ENCODE results near the gene SMC1A. TPM values are rescaled to one million over a fixed set of nuclear protein-coding genes. Genes with fewer than 3 reads are reported as not detected.
"Not testable (repeated sequence)": the region's sequence is repeated elsewhere in the genome, so short reads cannot be mapped to it uniquely, and the experiment has no call there.

The SMC1A gene
- total RNA-seq, 1 donor from 2014 or later = 52.5 TPM

DNA sequence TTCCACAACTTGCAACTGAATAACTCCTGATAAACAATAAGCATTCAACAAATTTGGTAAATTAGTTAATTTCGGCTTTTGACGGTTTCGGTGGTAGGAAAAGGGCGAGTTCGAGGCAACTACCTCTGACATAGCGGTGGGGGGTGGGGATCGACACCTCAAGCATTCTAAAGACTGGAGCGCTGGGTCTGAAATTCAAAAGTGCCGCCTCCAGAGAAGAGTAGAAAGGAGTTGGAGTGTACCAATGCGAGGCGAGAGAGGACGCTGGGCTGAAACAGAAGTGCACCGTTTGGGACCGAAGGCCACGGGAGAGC, 725 bp downstream of the SMC1A start:
- peak; percentile 13 for ATAC-seq

DNA sequence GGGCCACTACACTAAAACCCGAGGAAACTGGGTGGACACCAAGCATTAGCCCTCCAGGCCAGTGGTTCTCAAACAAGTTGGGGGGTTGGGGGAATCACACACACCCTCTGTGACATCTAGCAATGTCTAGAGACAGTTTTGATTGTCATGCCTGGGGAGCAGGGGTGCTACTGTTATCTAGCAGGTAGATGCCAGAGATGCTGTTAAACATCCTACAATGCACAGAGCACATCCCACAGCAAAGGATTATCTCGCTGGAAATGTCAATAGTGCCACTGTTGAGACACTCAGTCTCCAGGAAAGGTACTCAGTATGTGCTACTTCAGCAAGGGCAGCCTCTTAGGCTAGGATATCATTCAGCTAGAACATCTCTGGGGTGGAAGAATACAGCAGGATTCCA, 1.3 kb downstream of the SMC1A start:
- no peak for ATAC-seq

DNA sequence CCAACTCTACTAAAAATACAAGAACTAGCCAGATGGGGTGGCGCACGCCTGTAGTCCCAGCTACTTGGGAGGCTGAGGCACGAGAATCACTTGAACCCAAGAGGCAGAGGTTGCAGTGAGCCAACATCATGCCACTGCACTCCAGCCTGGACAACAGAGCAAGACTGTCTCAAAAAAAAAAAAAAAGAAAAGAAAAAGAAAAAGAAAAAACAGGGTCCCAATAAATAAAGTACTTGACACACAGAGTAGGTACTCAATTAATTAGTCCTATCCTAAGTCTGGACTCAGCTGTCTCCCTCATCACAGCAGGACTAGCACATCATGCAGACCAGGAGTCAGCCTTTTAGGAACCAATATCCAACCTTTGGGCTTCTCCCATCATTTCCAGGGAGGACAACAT, 2.1 kb downstream of the SMC1A start:
- not testable (repeated sequence) for ATAC-seq

DNA sequence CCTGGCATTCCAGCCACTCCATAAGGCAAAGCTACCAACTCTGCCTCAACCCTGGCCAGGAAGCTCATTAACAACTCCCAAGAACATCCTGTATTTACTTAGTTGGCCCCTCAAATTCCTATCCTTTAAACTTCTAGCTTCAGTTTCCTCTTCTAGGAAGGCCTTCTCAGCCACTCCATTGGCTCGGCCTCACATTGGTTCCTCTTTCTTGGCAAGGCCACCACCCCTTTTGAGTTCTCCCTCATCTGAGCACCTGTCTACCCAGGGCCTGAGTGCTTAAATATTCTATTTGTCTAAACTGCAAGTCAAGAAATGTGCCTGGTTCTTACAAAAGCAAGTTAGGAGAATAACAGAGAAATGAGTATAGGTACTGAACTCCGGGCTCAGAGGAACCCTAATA, 10.0 kb downstream of the SMC1A start:
- no peak for ATAC-seq

DNA sequence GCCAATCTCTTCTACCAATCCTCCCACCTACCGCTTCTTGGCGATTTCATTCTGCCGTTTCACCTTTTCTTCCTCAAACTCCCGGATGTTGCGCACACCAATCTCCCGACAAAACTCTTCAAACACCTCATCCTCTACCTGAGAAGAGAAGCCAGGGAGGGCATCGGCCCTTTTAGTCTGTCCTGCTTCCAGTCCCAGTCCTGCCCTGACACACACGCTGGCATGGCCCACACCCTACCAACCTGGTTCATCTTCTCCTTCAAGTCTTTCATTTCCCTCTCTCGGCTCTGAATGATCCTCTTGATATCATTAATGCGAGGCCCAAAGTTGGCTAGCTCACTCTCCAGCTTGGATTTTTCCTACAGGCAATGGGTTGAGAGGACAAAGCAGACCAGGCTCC, 18.9 kb downstream of the SMC1A start:
- no peak for ATAC-seq

DNA sequence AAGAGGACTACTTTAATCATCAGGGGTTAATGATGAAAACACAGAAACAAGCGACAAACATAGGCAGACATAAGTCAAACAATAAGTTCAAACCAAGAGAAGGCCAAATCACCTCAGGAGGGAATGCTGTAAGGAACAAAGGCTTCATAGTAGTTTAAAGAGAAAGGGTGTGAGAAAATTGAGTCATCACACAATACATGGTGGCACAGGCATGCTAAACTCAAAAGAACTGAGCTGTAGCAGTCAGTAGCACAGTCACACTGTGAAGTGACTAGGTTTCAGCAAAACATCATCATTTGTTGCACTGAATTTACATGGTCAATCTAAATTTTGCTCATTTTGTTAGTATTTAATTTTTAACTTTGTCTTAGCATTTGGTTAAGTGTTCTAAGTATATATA, 24.2 kb downstream of the SMC1A start:
- ATAC-seq = peak; percentile 78

DNA sequence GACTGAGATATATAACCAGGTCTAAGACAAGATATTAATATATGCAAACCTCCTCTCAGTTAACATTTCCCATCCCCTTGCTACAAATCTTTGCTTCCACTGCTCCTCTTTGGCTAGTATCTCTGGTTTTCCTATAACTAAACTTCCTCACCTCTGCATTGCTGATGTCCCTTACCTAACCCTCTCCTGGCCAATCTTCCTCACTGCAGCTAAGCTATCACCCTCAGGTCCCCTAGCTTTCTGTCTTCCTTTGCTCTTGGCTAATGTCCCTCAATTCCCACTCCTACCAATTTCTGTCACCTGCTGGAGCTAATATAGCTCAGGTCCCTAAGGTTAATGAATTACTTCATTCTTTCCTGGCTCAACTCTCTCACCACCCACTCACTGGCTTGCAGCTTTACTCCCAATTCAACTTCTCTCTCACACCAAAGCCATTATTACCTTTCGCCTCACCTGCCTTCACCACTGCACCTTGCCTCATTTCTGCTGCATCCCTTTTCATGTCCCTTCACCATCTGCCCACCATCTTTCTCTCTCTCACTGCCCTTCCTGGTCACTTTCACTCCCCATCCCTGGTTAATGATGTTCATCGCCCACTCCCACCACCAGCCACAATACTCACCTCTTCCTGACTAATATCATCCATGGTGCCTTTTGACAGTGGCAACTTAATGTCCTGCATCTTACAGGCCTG, 26.7 kb downstream of the SMC1A start:
- ATAC-seq = no peak

DNA sequence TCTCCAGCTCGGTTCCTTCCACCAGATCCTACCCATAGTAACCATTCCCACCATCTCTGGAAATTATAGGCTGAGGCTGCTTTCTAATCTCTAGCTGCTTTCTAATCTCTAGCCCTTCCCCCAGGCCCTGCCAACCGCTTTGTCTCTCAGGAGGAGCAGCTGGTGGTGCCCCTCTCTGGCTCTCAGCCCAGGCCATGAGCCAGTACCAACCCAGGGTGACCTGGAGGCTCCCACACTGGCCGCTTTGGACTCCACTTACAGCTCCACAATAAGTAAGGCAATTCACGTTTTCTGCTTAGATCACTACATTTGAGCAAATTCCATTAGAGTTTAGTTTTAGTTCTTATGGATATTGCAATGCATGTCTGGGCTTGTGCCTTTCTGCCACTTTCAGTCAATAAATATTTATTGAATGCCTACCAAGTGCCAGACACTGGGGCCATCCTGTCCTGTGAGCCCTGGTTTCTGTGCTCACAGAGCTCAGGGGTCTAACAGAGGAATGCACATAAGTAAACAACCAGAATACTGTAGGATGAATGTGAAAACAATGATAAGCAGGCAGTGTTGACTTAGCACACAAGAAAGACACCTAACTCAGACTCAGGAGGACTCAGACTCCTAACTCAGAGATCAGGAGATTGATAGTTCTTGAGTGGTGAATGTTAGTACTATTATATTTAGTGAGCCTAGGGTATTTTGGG, 38.9 kb downstream of the SMC1A start:
- no peak for ATAC-seq

DNA sequence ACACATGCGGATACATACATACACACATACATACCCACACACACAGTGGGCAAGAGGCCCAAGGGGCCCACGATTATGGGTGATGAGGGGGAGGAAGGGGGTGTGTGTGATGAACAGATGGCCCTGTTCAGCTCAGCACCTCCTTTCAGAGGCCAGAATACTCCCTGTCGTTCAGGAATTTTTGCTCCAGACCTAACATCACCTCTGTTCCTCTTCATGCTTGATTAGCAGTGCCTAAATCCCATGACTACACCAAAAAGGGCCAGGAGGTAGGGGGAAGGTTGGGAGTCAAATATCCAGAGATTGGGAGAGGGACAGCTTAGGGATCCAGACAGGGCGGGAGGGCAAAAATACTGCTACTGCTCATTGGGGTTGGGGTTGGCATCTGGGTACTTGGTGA, 42.7 kb downstream of the SMC1A start:
- no peak for ATAC-seq

DNA sequence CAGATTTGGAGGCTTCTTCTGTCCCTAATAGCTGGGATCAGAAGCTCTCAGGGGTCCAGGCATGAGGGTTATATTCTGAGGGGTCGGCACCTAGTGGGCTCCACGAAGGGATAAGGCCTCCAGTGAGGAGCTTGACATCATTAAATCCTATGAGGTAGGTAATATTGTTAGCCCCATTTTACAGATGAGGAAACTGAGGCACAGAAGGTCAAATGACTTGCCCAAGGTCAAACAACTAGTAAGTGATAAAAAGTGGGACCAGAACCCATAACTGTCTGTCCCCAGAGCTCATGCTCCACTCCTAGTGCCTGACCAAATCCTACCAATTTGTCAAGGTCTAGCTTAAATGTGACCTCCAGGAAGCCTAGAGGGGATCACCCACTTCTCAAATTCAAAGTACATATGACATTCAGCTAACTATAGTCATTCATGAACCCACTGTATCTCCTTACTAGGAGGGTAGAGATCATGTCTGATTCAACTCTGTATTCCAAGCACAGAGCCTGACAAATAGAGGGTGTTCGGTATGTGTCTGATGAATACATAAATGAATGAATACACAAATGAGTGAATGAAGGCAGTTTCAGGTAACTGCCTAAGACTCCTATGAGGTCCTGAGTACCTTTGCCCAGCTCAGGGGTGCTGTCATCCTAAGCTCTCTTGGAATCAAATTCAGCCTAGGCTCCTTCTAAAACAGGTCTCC, 43.3 kb downstream of the SMC1A start:
- no peak for ATAC-seq

DNA sequence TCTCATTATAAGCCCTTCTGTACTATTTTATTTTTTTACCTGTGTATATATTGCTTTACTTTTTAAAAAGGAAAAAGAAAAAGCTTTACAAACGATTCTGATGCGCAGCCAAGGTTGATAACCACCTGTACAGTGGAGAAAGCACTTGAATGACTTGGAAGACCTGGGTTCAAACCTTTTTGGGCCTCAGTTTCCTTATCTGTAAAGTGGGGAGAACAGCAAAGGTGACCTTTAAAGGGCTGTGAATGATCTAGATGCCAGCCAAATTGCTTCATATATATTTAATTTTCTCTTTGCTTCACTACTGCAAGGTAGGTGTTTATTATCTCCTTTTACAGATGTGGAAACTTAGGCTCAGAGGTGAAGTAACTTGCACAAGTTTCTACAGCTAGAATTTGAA, 45.0 kb downstream of the SMC1A start:
- ATAC-seq = no peak

DNA sequence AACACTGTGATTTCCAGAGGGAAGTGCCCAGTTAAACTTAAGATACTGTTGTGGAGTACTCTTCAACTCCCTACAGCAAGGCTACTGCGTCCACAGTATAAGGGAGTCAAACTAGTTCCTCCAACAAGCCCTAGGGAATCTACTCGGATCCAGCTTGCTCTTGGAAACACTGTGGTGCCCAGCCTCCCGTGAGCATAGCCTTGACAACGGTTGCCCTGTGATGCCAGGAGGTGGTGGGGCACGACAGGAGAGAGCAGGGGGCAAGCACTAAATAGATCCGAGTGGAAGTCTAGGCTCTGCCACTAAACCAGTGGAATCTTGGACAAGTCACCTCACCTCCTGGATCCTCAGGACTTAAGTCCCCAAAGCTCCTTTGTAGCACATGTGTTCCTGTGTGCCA, 45.6 kb downstream of the SMC1A start:
- no peak for ATAC-seq

DNA sequence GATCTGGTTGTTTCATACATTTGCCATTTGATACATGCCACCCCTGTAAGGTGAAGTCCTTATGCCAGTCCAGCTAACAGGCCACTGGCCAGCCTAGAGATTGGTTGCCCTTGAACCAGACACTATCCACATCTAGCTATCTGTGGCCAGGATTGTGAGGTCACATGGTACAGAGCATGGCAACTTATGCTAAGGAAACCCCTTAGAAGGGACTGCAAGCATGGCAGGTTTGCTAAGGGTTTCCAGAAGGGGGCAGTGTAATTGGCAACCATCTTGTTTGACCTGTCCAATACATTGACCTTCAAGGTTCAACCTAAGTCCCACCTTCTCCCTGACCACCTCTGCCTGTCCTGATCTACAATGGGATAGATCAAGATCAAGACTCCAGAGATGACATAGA, 47.5 kb downstream of the SMC1A start:
- no peak for ATAC-seq

DNA sequence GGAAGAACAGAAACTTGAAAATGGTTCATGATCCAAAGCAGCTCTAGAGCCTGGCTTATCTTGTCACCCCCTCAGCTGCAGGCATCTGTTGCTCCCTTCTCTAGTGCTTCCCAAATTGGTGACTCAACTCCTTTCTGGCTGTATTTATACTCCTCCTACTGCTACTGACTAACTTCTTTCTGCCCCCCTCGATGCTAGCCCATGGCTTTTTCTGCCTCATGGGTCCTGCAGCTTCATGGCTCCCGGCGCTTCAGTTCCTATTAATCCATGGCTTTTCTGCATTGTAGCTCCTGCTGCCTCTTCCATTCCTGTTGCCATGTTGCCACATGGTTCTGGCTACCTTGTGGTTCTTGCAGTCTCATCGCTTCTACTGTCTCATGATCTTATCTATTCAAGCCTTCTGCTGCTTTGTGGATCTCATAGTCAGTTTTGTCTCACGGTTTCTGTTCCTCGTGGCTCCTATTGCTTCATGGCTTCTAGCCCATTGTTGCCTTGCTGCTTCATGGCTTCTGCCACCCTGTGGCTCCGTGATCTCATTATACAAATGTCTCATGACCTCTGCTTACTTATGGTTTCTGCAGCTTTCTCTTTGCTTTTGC, 48.1 kb downstream of the SMC1A start:
- ATAC-seq = no peak

DNA sequence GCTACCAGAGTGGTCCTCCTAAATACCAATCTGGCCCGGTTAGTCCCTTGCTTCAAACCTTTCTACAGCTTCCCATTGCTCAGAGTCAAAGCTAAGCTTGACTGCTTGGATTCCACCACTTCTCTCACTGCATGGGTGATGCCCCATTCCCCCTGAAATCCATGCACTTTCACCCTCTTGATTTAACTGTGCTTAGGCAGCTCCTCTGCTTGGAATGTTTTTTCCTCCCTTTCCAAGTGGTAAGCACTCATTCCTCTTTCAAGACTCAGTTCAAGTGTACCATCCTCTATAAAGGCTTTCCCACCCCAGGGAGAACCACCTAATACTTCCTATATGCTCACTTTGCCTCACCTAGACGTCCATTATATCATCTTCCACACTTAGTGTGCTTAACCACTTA, 49.1 kb downstream of the SMC1A start:
- no peak for ATAC-seq

DNA sequence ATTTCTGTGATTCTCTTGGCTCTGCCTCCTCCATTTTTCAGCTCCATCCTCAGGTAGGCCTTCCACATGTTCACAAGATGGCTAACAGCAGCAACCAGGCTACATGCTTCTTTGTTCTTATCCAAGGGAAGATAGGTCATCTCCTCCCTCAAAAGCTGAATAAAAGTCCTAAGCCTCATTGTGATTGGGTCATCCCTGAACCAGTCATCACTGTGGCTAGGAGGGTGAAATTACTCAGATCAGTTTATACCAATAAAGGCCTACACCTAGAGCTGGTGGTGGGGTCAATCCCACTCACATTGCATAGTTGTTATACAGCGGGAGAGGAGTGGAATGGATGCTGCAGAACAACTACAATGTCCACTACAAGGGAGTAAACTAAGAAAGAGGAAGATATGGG, 56.0 kb downstream of the SMC1A start:
- ATAC-seq = not testable (repeated sequence)

DNA sequence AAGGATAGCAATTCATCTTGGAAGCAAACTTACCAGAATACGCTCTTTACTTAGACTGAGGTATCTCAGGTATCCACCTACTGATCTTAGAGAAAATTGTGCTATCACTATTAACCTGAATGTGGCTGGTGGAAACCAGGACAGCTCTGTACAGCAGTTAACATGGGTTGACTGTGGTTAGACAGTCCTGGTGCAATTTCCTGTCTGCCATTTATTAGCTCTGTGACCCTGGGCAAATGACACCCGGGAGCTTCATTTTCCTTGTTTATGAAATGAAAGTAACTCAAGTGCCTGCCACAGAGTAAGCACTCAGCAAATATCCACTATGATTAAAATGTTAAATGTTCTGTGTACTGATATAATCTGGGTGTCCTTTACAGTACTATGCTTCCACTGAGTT, 60.0 kb downstream of the SMC1A start:
- ATAC-seq = no peak

DNA sequence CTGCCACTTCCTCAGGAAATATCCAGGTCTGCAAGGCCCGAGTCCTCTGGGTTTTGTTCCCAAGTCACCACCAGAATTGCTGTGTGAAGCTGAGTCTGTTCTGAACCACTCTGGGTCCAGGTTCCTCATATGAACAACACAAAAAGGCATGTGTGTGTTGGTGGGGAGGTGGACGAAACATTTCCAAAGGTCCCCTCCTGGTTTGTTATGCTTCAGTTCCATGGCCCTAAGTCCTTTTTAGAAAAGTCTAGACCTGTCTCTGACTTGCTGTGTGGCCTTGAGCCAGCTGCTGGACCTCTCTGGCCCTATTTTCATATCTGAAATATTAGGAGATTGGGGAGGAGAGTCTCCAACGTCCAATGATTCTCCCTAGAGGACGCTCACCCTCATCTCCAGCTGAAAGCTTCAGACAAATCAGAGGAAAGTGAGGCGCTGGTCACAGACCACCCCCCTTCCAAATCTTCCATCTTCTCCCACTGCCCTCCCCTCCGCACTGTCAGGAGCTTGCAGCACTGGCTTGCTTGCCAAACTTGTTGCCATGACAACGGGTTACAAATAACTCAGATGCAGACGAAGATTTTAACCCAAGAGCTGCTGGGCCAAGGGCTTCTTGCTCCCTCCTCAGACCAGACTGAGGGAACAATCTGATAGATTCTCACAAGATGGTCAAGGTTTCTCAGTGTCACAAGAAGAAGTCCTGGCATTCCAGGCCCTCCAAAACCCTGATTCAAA, 64.5 kb downstream of the SMC1A start:
- no peak for ATAC-seq

DNA sequence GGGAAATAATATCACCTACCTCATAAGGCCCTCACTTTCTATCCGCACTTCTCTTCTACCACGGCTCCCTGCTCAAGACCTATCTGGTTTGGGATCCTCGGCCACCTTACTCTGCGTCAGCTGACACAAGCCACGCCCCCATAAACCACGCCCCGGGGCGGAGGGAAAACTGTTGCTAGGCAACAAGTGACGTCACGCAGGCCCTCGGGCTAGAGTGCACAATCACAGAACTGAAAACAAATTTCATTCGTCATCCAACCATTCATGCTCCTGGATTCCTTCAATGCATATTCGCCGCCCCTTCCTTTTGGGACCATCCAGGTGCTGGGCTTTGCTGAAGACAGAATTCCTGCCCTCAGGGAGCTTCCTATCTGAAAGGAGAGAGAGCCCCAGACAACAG, 66.3 kb downstream of the SMC1A start:
- no peak for ATAC-seq

DNA sequence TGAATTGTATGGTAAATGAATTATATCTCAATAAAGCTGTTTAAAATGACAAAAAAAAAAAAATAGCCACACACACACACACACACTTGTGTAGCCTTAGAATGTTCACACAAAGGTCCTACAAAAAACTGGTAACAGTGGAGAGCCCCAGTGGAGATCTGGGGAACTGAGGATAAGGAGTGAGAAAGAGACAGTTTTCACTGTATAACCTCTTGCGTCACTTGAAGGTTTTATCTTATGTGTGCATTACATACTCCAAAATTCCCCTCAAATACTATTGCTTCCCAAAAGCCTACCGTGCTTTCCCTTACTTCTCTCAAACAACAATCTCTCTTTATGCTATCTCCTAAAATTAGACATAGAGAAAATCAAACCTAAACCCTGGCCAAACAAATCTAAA, 67.8 kb downstream of the SMC1A start:
- no peak for ATAC-seq

DNA sequence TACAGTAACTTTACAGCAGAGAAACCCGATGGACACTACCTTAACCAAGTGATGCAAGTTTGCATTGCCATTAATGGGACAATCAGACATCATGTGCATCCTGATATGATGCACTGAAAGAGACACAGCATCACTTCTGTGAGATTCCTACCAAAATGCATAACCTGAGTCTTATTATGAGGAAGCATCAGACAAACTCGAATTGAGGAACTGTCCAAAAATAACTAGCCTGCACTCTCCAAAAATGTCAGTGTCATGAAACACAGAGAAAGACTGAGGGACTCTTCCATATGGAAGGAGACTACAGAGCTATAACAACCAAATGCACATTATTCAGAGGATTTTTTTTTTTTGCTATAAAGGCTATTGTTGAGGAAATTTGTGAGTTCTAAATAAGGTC, 74.5 kb downstream of the SMC1A start:
- ATAC-seq = no peak

DNA sequence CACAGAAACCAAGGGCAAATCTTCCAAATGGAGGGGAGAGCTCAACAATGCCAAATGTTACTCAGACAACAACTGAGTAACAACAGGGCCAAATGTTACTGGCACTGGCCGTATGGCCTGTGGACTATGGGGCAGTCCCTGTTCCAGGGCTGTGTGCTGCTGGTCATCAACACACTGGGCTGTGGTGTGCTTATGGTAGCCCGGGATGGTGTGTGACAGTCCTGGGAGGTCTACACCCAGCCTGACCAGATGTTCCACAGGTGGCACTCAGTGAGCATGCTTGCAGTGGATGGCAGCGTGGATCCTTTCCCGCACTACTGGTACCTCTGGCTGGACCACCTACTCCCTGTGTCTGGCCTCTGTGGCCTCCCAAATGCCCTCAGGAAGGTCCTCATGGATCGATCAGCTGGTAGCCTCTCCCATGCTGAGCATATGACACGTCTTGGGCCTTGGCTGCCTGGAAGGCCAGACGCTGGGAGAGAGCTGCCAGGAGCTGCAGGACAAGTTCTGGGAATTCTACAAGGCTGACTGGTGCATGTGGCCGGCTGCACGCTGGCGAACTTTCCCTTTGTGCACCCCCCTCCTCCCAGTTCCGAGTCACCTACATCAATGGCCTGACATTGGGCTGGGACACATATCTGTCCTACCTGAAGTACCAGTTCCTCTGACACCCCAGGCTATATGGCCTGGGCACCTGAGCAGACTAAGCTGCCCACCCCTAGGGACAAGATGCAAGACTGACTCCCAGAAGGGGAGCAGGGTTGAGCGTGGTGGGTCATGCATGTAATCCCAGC, 81.4 kb downstream of the SMC1A start:
- peak; percentile 29 for ATAC-seq

Measured in esophagus mucosa (tissue), 1 donor.